HCT116 (cell line): ENCODE data around the gene ZNF555.

ENCODE experiments used
- POLR2A ChIP-seq: IDR thresholded peaks from 2 replicates; pipeline ENCODE4 v1.7.0; 2011; ENCODE audit warnings: borderline replicate concordance; ENCODE audit not compliant: insufficient read depth, insufficient read length; ENCODE audit errors: extremely low read depth
- POLR2AphosphoS5 ChIP-seq: IDR thresholded peaks from 2 replicates; pipeline ENCODE4 v1.6.1; 2011; ENCODE audit warnings: mild to moderate bottlenecking, low read depth, low read length, moderate library complexity
- TF ChIP-seq, protein P1 (sequence below), 3 experiments: fragments of 200-600 bp in 1 of 3; sonication (generic) in 1 of 3; IDR thresholded peaks in 2 of 3; conservative IDR thresholded peaks in 1 of 3; 2 replicates each; pipeline ENCODE4 v1.5.1; 2012 to 2017; ENCODE audit warnings: low read depth in 2 of 3, low read length in 2 of 3, antibody characterized with exemption in 1 of 3, borderline replicate concordance in 1 of 3, control low read depth in 1 of 3, mild to moderate bottlenecking in 1 of 3, mixed read lengths in 1 of 3, mixed run types in 1 of 3, moderate library complexity in 1 of 3; ENCODE audit not compliant: insufficient read depth in 1 of 3

DNA sequence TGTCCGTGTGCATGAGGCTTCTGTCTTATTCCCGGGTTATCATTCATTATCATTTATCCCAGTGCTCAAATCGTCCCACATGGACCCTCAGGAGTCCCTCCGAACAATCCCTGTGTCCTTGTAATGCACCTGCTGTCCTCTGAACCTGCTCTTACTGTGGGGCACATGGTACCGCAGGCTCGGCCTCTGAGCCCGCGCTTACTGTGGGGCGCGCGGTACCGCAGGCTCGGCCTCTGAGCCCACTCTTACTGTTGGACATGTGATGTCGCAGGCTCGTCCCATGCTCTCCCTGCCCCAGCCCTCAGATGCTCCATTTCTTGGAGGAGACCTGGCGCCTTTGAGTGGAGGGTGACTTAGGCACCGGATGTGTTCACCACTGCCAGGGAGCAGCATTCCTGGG, 38.4 kb upstream of the ZNF555 start:
- TF ChIP-seq, protein P1, sequence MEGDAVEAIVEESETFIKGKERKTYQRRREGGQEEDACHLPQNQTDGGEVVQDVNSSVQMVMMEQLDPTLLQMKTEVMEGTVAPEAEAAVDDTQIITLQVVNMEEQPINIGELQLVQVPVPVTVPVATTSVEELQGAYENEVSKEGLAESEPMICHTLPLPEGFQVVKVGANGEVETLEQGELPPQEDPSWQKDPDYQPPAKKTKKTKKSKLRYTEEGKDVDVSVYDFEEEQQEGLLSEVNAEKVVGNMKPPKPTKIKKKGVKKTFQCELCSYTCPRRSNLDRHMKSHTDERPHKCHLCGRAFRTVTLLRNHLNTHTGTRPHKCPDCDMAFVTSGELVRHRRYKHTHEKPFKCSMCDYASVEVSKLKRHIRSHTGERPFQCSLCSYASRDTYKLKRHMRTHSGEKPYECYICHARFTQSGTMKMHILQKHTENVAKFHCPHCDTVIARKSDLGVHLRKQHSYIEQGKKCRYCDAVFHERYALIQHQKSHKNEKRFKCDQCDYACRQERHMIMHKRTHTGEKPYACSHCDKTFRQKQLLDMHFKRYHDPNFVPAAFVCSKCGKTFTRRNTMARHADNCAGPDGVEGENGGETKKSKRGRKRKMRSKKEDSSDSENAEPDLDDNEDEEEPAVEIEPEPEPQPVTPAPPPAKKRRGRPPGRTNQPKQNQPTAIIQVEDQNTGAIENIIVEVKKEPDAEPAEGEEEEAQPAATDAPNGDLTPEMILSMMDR (IDR thresholded peaks at IDR 0.05 in 2 of 3, conservative IDR thresholded peaks at IDR 0.05 in 1 of 3; ENCODE audit: borderline replicate concordance in 1 of 3, insufficient read depth in 1 of 3, low read depth in 2 of 3, low read length in 2 of 3): no peak
- TF ChIP-seq POLR2AphosphoS5 (no peak), POLR2A (no peak)
